SK-N-SH (cell line): ENCODE results near the gene RAB3C. TPM values are rescaled to one million over a fixed set of nuclear protein-coding genes. Genes with fewer than 3 reads are reported as not detected.

Experiments used
- CTCF ChIA-PET: fragments of 300-600, 350-600 bp; formaldehyde crosslinking; extraction: SDS; loops from one replicate; lab custom pipeline; 2021; lab: Yijun Ruan, JAX
- POLR2A ChIA-PET: fragments of 350-600 bp; sonication (Branson Sonifier 250); formaldehyde crosslinking; extraction: SDS; loops from one replicate; lab custom pipeline; 2020; ENCODE audit warnings: antibody characterized with exemption, inconsistent platforms; lab: Yijun Ruan, JAX
- DNase-seq: peaks from one replicate; pipeline ENCODE4 v3.0.0; 2012
- H2AFZ ChIP-seq: fragments of 200-600 bp; sonication (generic); 2 replicates; pipeline ENCODE4 v1.8.1; 2016; ENCODE audit warnings: antibody characterized with exemption, mild to moderate bottlenecking, low read depth
- H3F3A ChIP-seq: fragments of 200-600 bp; sonication (generic); replicated peaks from 2 replicates; pipeline ENCODE3; 2016; ENCODE audit warnings: antibody characterized with exemption, mild to moderate bottlenecking; ENCODE audit not compliant: insufficient read depth
- H3K27ac ChIP-seq, 2 experiments: fragments of 200-500 bp in 1 of 2; fragments of 200-600 bp in 1 of 2; sonication (Bioruptor generic) in 1 of 2; sonication (generic), shearing (Covaris generic) in 1 of 2; 2 replicates each; pipeline versions ENCODE4 v1.5.1 to v1.6.1; 2014 to 2016; ENCODE audit warnings: low read depth in 2 of 2, inconsistent platforms in 1 of 2, low read length in 1 of 2, mild to moderate bottlenecking in 1 of 2, mixed read lengths in 1 of 2
- H3K27me3 ChIP-seq: fragments of 200-600 bp; sonication (generic), shearing (Covaris generic); 2 replicates; pipeline ENCODE4 v1.6.1; 2016; ENCODE audit warnings: mixed run types; ENCODE audit not compliant: insufficient read depth
- H3K36me3 ChIP-seq, 2 experiments: fragments of 200-500 bp in 1 of 2; fragments of 200-600 bp in 1 of 2; sonication (Bioruptor generic) in 1 of 2; sonication (generic) in 1 of 2; replicated peaks in 1 of 2; 2 replicates each; pipeline versions ENCODE3 to v1.5.1; 2014 to 2016; ENCODE audit warnings: low read length in 1 of 2, mild to moderate bottlenecking in 1 of 2; ENCODE audit not compliant: insufficient read depth in 2 of 2, control insufficient read depth in 1 of 2
- H3K4me1 ChIP-seq, 2 experiments: fragments of 200-500 bp in 1 of 2; fragments of 200-600 bp in 1 of 2; sonication (Bioruptor generic) in 1 of 2; sonication (generic), shearing (Covaris generic) in 1 of 2; 2 replicates each; pipeline versions ENCODE4 v1.5.1 to v1.6.1; 2014 to 2016; ENCODE audit warnings: low read depth in 1 of 2, low read length in 1 of 2, mixed run types in 1 of 2; ENCODE audit not compliant: insufficient read depth in 2 of 2, control insufficient read depth in 1 of 2
- H3K4me2 ChIP-seq: fragments of 200-600 bp; sonication (generic), shearing (Covaris generic); 2 replicates; pipeline ENCODE4 v1.6.1; 2017; ENCODE audit warnings: mixed run types
- H3K4me3 ChIP-seq, 2 experiments: fragments of 200-500 bp in 1 of 2; fragments of 200-600 bp in 1 of 2; sonication (Bioruptor generic) in 1 of 2; sonication (generic), shearing (Covaris generic) in 1 of 2; 2 replicates each; pipeline versions ENCODE4 v1.5.1 to v1.8.1; 2014 to 2016; ENCODE audit warnings: low read depth in 2 of 2, inconsistent platforms in 1 of 2, low read length in 1 of 2, mild to moderate bottlenecking in 1 of 2, mixed read lengths in 1 of 2, moderate library complexity in 1 of 2
- H3K79me2 ChIP-seq: fragments of 200-600 bp; sonication (generic); 2 replicates; pipeline ENCODE4 v1.8.1; 2017; ENCODE audit warnings: mild to moderate bottlenecking; ENCODE audit not compliant: insufficient read depth
- H3K9ac ChIP-seq: fragments of 200-600 bp; sonication (generic); 2 replicates; pipeline ENCODE4 v1.6.1; 2017; ENCODE audit warnings: mixed run types
- H3K9me2 ChIP-seq: fragments of 200-600 bp; sonication (generic); 2 replicates; pipeline ENCODE4 v1.6.1; 2017; ENCODE audit warnings: mixed run types
- H3K9me3 ChIP-seq: fragments of 200-600 bp; sonication (generic); 2 replicates; pipeline ENCODE4 v1.6.1; 2017; ENCODE audit warnings: mixed run types, mild to moderate bottlenecking, moderate library complexity
- H4K20me1 ChIP-seq: fragments of 200-600 bp; sonication (generic); 2 replicates; pipeline ENCODE4 v1.6.1; 2017; ENCODE audit warnings: mild to moderate bottlenecking, mixed run types; ENCODE audit not compliant: insufficient read depth
- CHD2 ChIP-seq: fragments of 150-350 bp; IDR thresholded peaks from 2 replicates; pipeline ENCODE4 v1.6.1; 2018; ENCODE audit warnings: low read length; ENCODE audit not compliant: partially characterized antibody
- CTCF ChIP-seq: fragments of 200-600 bp; sonication (generic); IDR thresholded peaks from 2 replicates; pipeline ENCODE4 v1.6.1; 2017; ENCODE audit warnings: antibody characterized with exemption, mild to moderate bottlenecking, moderate library complexity
- ELF1 ChIP-seq: IDR thresholded peaks from 2 replicates; pipeline ENCODE4 v1.4.0; 2012
- EP300 ChIP-seq, 2 experiments: IDR thresholded peaks; 2 replicates each; pipeline versions ENCODE4 v1.4.0 to v1.6.1; 2012; ENCODE audit warnings: borderline replicate concordance in 1 of 2, low read depth in 1 of 2, low read length in 1 of 2
- FOSL2 ChIP-seq: IDR thresholded peaks from 2 replicates; pipeline ENCODE4 v1.4.0; 2012; ENCODE audit warnings: low read depth, mild to moderate bottlenecking, moderate library complexity, borderline replicate concordance
- FOXJ3 ChIP-seq: sonication (generic); formaldehyde crosslinking; IDR thresholded peaks from 2 replicates; pipeline ENCODE4 v1.5.1; 2020; ENCODE audit warnings: mild to moderate bottlenecking, missing genetic modification reagents
- GATA2 ChIP-seq: sonication (generic); formaldehyde crosslinking; IDR thresholded peaks from 2 replicates; pipeline ENCODE4 v1.5.0; 2020; ENCODE audit warnings: mild to moderate bottlenecking, missing genetic modification reagents
- JUND ChIP-seq: IDR thresholded peaks from 2 replicates; pipeline ENCODE4 v1.4.0; 2012
- NFIC ChIP-seq: IDR thresholded peaks from 2 replicates; pipeline ENCODE4 v1.4.0; 2012; ENCODE audit warnings: borderline replicate concordance
- POLR2AphosphoS5 ChIP-seq: IDR thresholded peaks from 2 replicates; pipeline ENCODE4 v1.6.1; 2012; ENCODE audit warnings: low read depth, low read length
- RAD21 ChIP-seq: IDR thresholded peaks from 2 replicates; pipeline ENCODE4 v1.6.1; 2012; ENCODE audit warnings: mild to moderate bottlenecking, low read length
- RCOR1 ChIP-seq: fragments of 150-350 bp; IDR thresholded peaks from 2 replicates; pipeline ENCODE4 v1.6.1; 2017; ENCODE audit warnings: antibody characterized with exemption, low read length
- REST ChIP-seq: IDR thresholded peaks from 2 replicates; pipeline ENCODE4 v1.6.1; 2012; ENCODE audit warnings: mild to moderate bottlenecking, low read depth, low read length, moderate library complexity
- TCF12 ChIP-seq: IDR thresholded peaks from 2 replicates; pipeline ENCODE4 v1.4.0; 2012
- TEAD4 ChIP-seq: IDR thresholded peaks from 2 replicates; pipeline ENCODE4 v1.4.0; 2012; ENCODE audit warnings: mild to moderate bottlenecking, borderline replicate concordance; ENCODE audit not compliant: insufficient read depth
- USF1 ChIP-seq: IDR thresholded peaks from 2 replicates; pipeline ENCODE4 v1.4.0; 2012; ENCODE audit warnings: low read depth, borderline replicate concordance
- USF2 ChIP-seq: fragments of 150-350 bp; IDR thresholded peaks from 2 replicates; pipeline ENCODE4 v1.6.1; 2017; ENCODE audit warnings: antibody characterized with exemption, low read length, low read depth, borderline replicate concordance
- WGBS: methylation state at CpG from one replicate; pipeline ENCODE4 v1.1.6; 2017; ENCODE audit warnings: low lambda C conversion rate; 5-methylcytosine and 5-hydroxymethylcytosine counted together
- polyA plus RNA-seq, 3 experiments: library from polyadenylated mRNA; depleted of rRNA; stranded (reverse); fragments of >200 nt; gene quantifications; 2 replicates each; pipeline ENCODE4 v1.2.3, GENCODE V29; 2012

RAB3C gene
- polyA plus RNA-seq, 1 of the 3 experiments (the other 2 are of a cell fraction) = 0.03 TPM

- peaks cover 0 to 2% of the 10 kb centered on the region in 2 experiments for H3K36me3 ChIP-seq
- H3K9me2 ChIP-seq = no peaks in the 10 kb centered on the region
- no peak overlapping the region for H3K4me2 ChIP-seq
- H3K9me3 ChIP-seq = no peaks in the 10 kb centered on the region
- H3K9ac ChIP-seq = no peak overlapping the region
- no peak for DNase-seq
- no peaks in the 10 kb centered on the region for H4K20me1 ChIP-seq
- H3K79me2 ChIP-seq = no peaks in the 10 kb centered on the region
- H3K27ac ChIP-seq = peak overlapping the region in 1 of 2 experiments; percentile 99; a peak in 2 of 4 replicates
- no peak overlapping the region for H2AFZ ChIP-seq
- POLR2A ChIA-PET = no interaction called here
- CTCF ChIA-PET = interaction anchor here (2.3 kb wide), 1 partner anchor 14 kb away, joined by 5 read pairs; no protein-coding TSS in a partner anchor
- H3K4me1 ChIP-seq = peaks cover 0 to 15% of the 10 kb centered on the region in 2 experiments; a peak in 2 of 4 replicates
- H3K4me3 ChIP-seq = no peak overlapping the region
- TF ChIP-seq REST (no peak), ELF1 (no peak), USF1 (no peak), FOXJ3 (no peak), FOSL2 (no peak), TEAD4 (no peak)
- TF ChIP-seq, all 33 proteins: peak for 0
- WGBS = 49% methylated on average over 4 of the region's 4 CpGs
- H3F3A ChIP-seq = no peaks in the 10 kb centered on the region
- H3K27me3 ChIP-seq = no peaks in the 10 kb centered on the region
Observed at GRCh38 chr5:58648846-58649245, 66.0 kb downstream of the RAB3C start.

- Histone ChIP-seq H4K20me1 (no peaks in the 10 kb centered on the region), H3K36me3 (peaks cover 0 to 2% of the 10 kb centered on the region in 2 experiments), H3K9me3 (no peaks in the 10 kb centered on the region), H3K4me3 (no peak overlapping the region), H3F3A (no peaks in the 10 kb centered on the region), H3K27ac (peak overlapping the region in 1 of 2 experiments; percentile 99; a peak in 3 of 4 replicates), H3K79me2 (no peaks in the 10 kb centered on the region), H3K4me1 (peaks cover 0 to 15% of the 10 kb centered on the region in 2 experiments; a peak in 2 of 4 replicates), H3K4me2 (no peak overlapping the region), H3K9ac (no peak overlapping the region), H2AFZ (no peak overlapping the region), H3K27me3 (no peaks in the 10 kb centered on the region), H3K9me2 (no peaks in the 10 kb centered on the region)
- DNase-seq = peak; percentile 58
- 0% methylated on average over 2 of the region's 2 CpGs for WGBS
- ChIA-PET CTCF (interaction anchor here (2.3 kb wide), 1 partner anchor 13 kb away, joined by 5 read pairs; no protein-coding TSS in a partner anchor), POLR2A (no interaction called here)
- TF ChIP-seq FOXJ3 = 0 out of 2 replicates have a peak, but pooled peaks have one; percentile 23
- TF ChIP-seq GATA2 (CRISPR knock-in tag) = peak; percentile 78
- TF ChIP-seq JUND = no peak
- TF ChIP-seq EP300 (IDR thresholded peaks at IDR 0.05; ENCODE audit: borderline replicate concordance in 1 of 2, low read depth in 1 of 2, low read length in 1 of 2) = peak in 1 of 2 experiments; percentile 49; a peak in 1 of 4 replicates
- TF ChIP-seq TCF12 = peak; percentile 36; the same call in 1 of the 2 replicates
- TF ChIP-seq CTCF = no peak
- TF ChIP-seq RAD21 = peak; percentile 24; the same call in 1 of the 2 replicates
- no peak for TF ChIP-seq NFIC
- TF ChIP-seq USF2 = no peak
- peak; percentile 64 for TF ChIP-seq RCOR1
- peak; percentile 60 for TF ChIP-seq CHD2
- TF ChIP-seq POLR2AphosphoS5 = 0 out of 2 replicates have a peak, but pooled peaks have one; percentile 22
Observed at GRCh38 chr5:58649716-58650115, 66.8 kb downstream of the RAB3C start.
